ENCODE results near the gene DMBT1. TPM values are rescaled to one million over a fixed set of nuclear protein-coding genes. Genes with fewer than 3 reads are reported as not detected.

The DMBT1 gene
- total and polyA plus RNA-seq, 2 of the 4 experiments (the other 2 are of a cell fraction): under 0.01 TPM; not detected in 1

GRCh38 chr10:122660696-122661095 lies 100.1 kb downstream of the DMBT1 start:
- no peaks in the 10 kb centered on the region for H3K9me1 ChIP-seq (ENCODE audit: insufficient read depth, low read length)
- no peak overlapping the region for H3K56ac ChIP-seq (ENCODE audit: extremely low read depth, insufficient read depth, low read length)
- H2AK9ac ChIP-seq (replicated peaks; ENCODE audit: low read depth, low read length, poor library complexity): no peak overlapping the region
- H4K20me1 ChIP-seq (ENCODE audit: insufficient read depth, low read length): no peaks in the 10 kb centered on the region
- no peak overlapping the region for H3K23ac ChIP-seq (ENCODE audit: low read depth, low read length)
- no peaks in the 10 kb centered on the region for H3K9me3 ChIP-seq (ENCODE audit: control insufficient read depth, insufficient read depth, low read length)
- no peak overlapping the region for H2BK20ac ChIP-seq (ENCODE audit: low read depth, low read length)
- BruUV-seq (replicated peaks): no TSS peak
- H2BK120ac ChIP-seq (ENCODE audit: low read depth, low read length): no peak overlapping the region
- no peak overlapping the region for H2BK15ac ChIP-seq (ENCODE audit: low read depth, low read length)
- H3K9ac ChIP-seq (ENCODE audit: low read depth, low read length): no peak overlapping the region
- H4K5ac ChIP-seq (ENCODE audit: low read depth, low read length): no peak overlapping the region
- H3K27me3 ChIP-seq (ENCODE audit: control insufficient read depth, insufficient read depth, low read length): no peaks in the 10 kb centered on the region
- no peak overlapping the region for H3K27ac ChIP-seq (ENCODE audit: insufficient read depth, low read length)
- H2AK5ac ChIP-seq (ENCODE audit: low read depth, low read length): no peak overlapping the region
- intact Hi-C loops (cut with micrococcal nuclease) (no loop called here), in situ Hi-C loops (cut with MboI; ENCODE audit: low sequenced_read_pairs) (loop anchor here (25.0 kb wide), 1 partner anchor 902 kb away; no protein-coding TSS in a partner anchor), dilution Hi-C loops (cut with HindIII; ENCODE audit: low sequenced_read_pairs, unreplicated experiment) (no loop called here)
- H3K4me1 ChIP-seq (ENCODE audit: control insufficient read depth, insufficient read depth, low read length): no peaks in the 10 kb centered on the region
- H3K14ac ChIP-seq (replicated peaks; ENCODE audit: low read depth, low read length): no peak overlapping the region
- no peak overlapping the region for H3K18ac ChIP-seq (ENCODE audit: low read depth, low read length)
- H3K79me1 ChIP-seq (ENCODE audit: low read depth in 1 of 2, low read length in 2 of 2): no peaks in the 10 kb centered on the region
- no peak overlapping the region for H4K91ac ChIP-seq (ENCODE audit: insufficient read depth, low read depth, low read length)
- no peak for DNase-seq
- H2AFZ ChIP-seq (replicated peaks; ENCODE audit: low read length, poor library complexity): no peak overlapping the region
- no peak overlapping the region for H3K4me2 ChIP-seq (ENCODE audit: low read depth, low read length)
- H3K36me3 ChIP-seq (ENCODE audit: control insufficient read depth, insufficient read depth, low read length): no peaks in the 10 kb centered on the region
- H3K4me3 ChIP-seq (ENCODE audit: insufficient read depth, low read depth, low read length): no peak overlapping the region
- ChIA-PET CTCF (no interaction called here), POLR2A (ENCODE audit: unreplicated experiment) (no interaction called here)
- TF ChIP-seq MAFK (IDR thresholded peaks at IDR 0.05; ENCODE audit: low read depth, low read length) (no peak), RAD21 (IDR thresholded peaks at IDR 0.05; ENCODE audit: low read length) (no peak), ELK1 (IDR thresholded peaks at IDR 0.05; ENCODE audit: borderline replicate concordance, low read depth, low read length) (no peak), BHLHE40 (IDR thresholded peaks at IDR 0.05; ENCODE audit: low read depth, low read length) (no peak), CHD1 (IDR thresholded peaks at IDR 0.05; ENCODE audit: low read depth, low read length) (no peak)
- WGBS, 2 experiments (ENCODE audit: extremely low coverage in 2 of 2, insufficient read length in 1 of 2): no CpG with 5 or more reads among the region's 6 CpGs
- H4K8ac ChIP-seq (ENCODE audit: low read depth in 2 of 2, low read length in 2 of 2): no peak overlapping the region
- H3K4ac ChIP-seq (ENCODE audit: low read depth, low read length): no peak overlapping the region
- no peak overlapping the region for H2BK5ac ChIP-seq (ENCODE audit: low read depth, low read length, poor library complexity, severe bottlenecking)
- no peak for ATAC-seq (ENCODE audit: low read depth)

All from IMR-90 (cell line).